22Rv1 (cell line): Measurements from ENCODE around the gene PDGFC.

Experiments used
- H3K27ac ChIP-seq: fragments of 450-650 bp; 2 replicates; pipeline ENCODE4 v1.5.1; 2017
- CTCF ChIP-seq: fragments of 450-650 bp; IDR thresholded peaks from 2 replicates; pipeline ENCODE4 v1.5.1; 2017; ENCODE audit warnings: mild to moderate bottlenecking
- ZFX ChIP-seq: fragments of 450-650 bp; IDR thresholded peaks from 2 replicates; pipeline ENCODE4 v1.6.1; 2017; ENCODE audit warnings: antibody characterized with exemption, borderline replicate concordance

Gene PDGFC

GRCh38 chr4:156901871-156902270 lies 69.7 kb downstream of the PDGFC start:
- no peak overlapping the region for H3K27ac ChIP-seq
- no peak for TF ChIP-seq ZFX
- TF ChIP-seq CTCF = no peak

- H3K27ac ChIP-seq = no peak overlapping the region
- TF ChIP-seq ZFX (no peak), CTCF (no peak)
Measured at GRCh38 chr4:156898373-156899117, 73.1 kb downstream of the PDGFC start.

GRCh38 chr4:156896527-156896926 lies 75.1 kb downstream of the PDGFC start:
- TF ChIP-seq CTCF = no peak
- TF ChIP-seq ZFX = no peak
- no peak overlapping the region for H3K27ac ChIP-seq

GRCh38 chr4:156894234-156894633 lies 77.4 kb downstream of the PDGFC start:
- TF ChIP-seq CTCF = no peak
- TF ChIP-seq ZFX = no peak

GRCh38 chr4:156892805-156893204 lies 78.8 kb downstream of the PDGFC start:
- no peak overlapping the region for H3K27ac ChIP-seq

More at GRCh38 chr4:156894234-156894633, 77.4 kb downstream of the PDGFC start:
- no peak overlapping the region for H3K27ac ChIP-seq

GRCh38 chr4:156889616-156890594 lies 81.7 kb downstream of the PDGFC start:
- H3K27ac ChIP-seq = no peak overlapping the region
- TF ChIP-seq CTCF (no peak), ZFX (no peak)

More at GRCh38 chr4:156892805-156893204, 78.8 kb downstream of the PDGFC start:
- TF ChIP-seq ZFX (no peak), CTCF (no peak)
